Activated CD4-positive, alpha-beta memory T cell treated with anti-CD3 and anti-CD28 coated beads for 36 hours (primary cell): Measurements from ENCODE around the gene C12orf76. TPM values are rescaled to one million over a fixed set of nuclear protein-coding genes. Genes with fewer than 3 reads are reported as not detected.
"Not testable (repeated sequence)": the region's sequence is repeated elsewhere in the genome, so short reads cannot be mapped to it uniquely, and the experiment has no call there.

ENCODE experiments used
- CTCF ChIA-PET: fragments of 350-600 bp; sonication (Branson Sonifier 250); formaldehyde crosslinking; loops from one replicate; lab custom pipeline; 2021; ENCODE audit warnings: antibody characterized with exemption, inconsistent platforms; lab: Charles Lee
- POLR2A ChIA-PET: fragments of 350-600 bp; sonication (Branson Sonifier 250); formaldehyde crosslinking; loops from one replicate; lab custom pipeline; 2021; ENCODE audit warnings: antibody characterized with exemption; lab: Charles Lee
- DNase-seq: peaks from one replicate; pipeline ENCODE4 v3.0.0-alpha.2; 2020
- H3K27ac Mint-ChIP-seq: one replicate; pipeline ENCODE4 v1.8.0; 2021; ENCODE audit warnings: mixed read lengths
- H3K27me3 Mint-ChIP-seq: one replicate; pipeline ENCODE4 v1.8.0; 2021; ENCODE audit warnings: mixed read lengths
- H3K36me3 Mint-ChIP-seq: one replicate; pipeline ENCODE4 v1.8.0; 2021; ENCODE audit warnings: mixed read lengths
- H3K4me1 Mint-ChIP-seq: one replicate; pipeline ENCODE4 v1.8.0; 2021; ENCODE audit warnings: low read depth, mixed read lengths
- H3K4me3 Mint-ChIP-seq: one replicate; pipeline ENCODE4 v1.8.0; 2021; ENCODE audit warnings: mild to moderate bottlenecking, mixed read lengths
- H3K9me3 Mint-ChIP-seq: one replicate; pipeline ENCODE4 v1.8.0; 2021; ENCODE audit warnings: mixed read lengths
- intact Hi-C: fragments of 100-400 bp; cut with micrococcal nuclease; formaldehyde crosslinking; loops from one replicate; pipeline ENCODE4 v1.15.1; 2023
- total RNA-seq, 2 experiments: library from RNA; stranded (reverse); gene quantifications; one replicate each; pipeline ENCODE4 v1.2.3, GENCODE V29; 2021

The C12orf76 gene
- total RNA-seq, 2 experiments from 2014 or later: 14.2 to 17.1 TPM

DNA sequence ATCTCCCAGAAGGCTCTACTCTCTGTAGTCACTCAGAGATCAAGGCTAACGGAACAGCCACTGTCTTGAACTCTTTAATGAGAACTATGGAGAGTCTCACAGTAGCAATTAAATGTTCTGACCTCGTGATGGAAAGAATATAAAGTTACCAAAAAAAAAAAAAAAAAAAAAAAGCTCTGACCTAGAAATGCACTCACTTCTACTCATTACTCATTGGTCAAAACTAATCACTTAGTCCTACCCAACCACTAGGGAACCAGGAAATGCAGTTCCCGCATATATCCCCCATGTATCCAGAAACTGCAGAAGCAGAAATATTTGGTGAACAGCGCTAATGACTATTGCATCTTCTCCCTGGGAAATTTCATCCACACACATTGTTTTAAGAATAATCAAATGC lies 29.5 kb upstream of the C12orf76 start:
- Mint-ChIP-seq H3K4me1 (peaks cover 50% of the 10 kb centered on the region), H3K9me3 (no peaks in the 10 kb centered on the region), H3K36me3 (no peaks in the 10 kb centered on the region), H3K27me3 (no peaks in the 10 kb centered on the region), H3K27ac (peak overlapping the region; percentile 54), H3K4me3 (no peak overlapping the region)
- no peak for DNase-seq
- ChIA-PET CTCF (no interaction called here), POLR2A (no interaction called here)
- intact Hi-C loops: loop anchor here (2.0 kb wide), 1 partner anchor 17 kb away; no protein-coding TSS in a partner anchor

DNA sequence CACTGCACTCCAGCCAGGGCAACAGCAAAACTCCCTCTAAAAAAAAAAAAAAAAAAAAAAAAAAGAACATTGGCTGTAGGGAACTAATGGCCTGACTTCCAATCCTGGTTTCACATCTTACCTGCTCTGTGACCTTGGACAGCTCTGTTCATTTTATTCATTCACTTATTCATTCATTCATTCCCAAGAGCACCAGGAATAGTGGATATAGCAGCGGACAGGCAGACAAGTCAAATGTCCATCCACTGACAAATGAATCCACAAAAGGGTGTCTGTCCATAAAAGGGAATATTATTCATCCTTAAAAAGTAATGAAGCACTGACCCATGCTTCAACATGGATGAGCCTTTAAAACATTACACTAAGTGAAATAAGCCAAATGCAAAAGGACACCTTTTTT lies 27.6 kb upstream of the C12orf76 start:
- POLR2A ChIA-PET: no interaction called here
- Mint-ChIP-seq H3K27me3 (no peaks in the 10 kb centered on the region), H3K27ac (no peak overlapping the region), H3K4me3 (no peak overlapping the region), H3K4me1 (peaks cover 64% of the 10 kb centered on the region), H3K36me3 (peaks cover 10% of the 10 kb centered on the region), H3K9me3 (no peaks in the 10 kb centered on the region)
- CTCF ChIA-PET: no interaction called here
- intact Hi-C loops: no loop called here
- no peak for DNase-seq

GRCh38 chr12:110074089-110074488 lies 25.8 kb upstream of the C12orf76 start:
- no peaks in the 10 kb centered on the region for H3K27me3 Mint-ChIP-seq
- H3K27ac Mint-ChIP-seq: peak overlapping the region; percentile 76
- H3K9me3 Mint-ChIP-seq: no peaks in the 10 kb centered on the region
- H3K36me3 Mint-ChIP-seq: peaks cover 10% of the 10 kb centered on the region
- intact Hi-C loops: no loop called here
- CTCF ChIA-PET: interaction anchor here (1.0 to 1.2 kb wide), 2 partner anchors 140 to 358 kb away, joined by 3 to 5 read pairs; no protein-coding TSS in a partner anchor
- POLR2A ChIA-PET: interaction anchor here (1.0 kb wide), 1 partner anchor 14 kb away, joined by 5 read pairs; no protein-coding TSS in a partner anchor
- no peak overlapping the region for H3K4me3 Mint-ChIP-seq
- H3K4me1 Mint-ChIP-seq: peaks cover 49% of the 10 kb centered on the region
- no peak for DNase-seq

DNA sequence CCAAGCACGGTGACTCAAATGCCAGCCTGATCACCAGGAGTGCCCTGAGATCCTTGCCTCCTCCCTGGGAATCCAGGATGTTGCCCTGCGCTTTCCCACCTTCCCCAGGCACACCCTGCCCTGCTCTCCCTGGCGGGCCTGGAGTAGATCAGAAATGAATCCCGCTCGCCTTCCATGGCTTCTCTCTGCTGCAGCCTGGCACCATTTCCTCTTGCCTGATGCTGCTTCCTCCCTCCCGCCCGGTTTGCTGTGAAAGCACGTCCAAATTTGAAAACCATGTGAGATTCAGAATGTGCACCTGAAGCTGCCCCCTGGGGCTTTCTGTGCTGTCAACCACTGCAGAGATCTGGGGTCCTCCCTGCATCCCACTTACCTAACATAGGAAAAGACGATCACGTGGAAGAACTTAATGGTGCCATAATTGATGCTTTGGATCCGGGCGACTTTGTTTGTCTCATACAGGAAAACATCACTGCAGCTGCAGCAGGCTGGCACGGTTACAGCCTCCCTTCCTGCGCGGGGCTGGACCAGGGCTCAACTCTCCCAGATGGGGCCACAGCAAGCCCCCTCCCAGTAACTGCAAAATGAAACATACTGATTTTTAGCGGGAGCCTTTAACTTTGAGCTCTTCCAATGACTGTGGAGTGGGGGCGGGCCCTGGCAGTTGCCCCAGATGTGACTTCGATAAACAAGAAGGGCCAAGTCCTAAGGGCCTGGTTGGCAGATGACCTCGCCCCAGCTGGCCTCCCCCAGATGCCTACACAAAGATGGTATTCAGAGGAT lies 24.9 kb upstream of the C12orf76 start:
- peak; percentile 59 for DNase-seq
- intact Hi-C loops: no loop called here
- peaks cover 42% of the 10 kb centered on the region for H3K4me1 Mint-ChIP-seq
- H3K27ac Mint-ChIP-seq: peak overlapping the region; percentile 76
- H3K27me3 Mint-ChIP-seq: no peaks in the 10 kb centered on the region
- no peaks in the 10 kb centered on the region for H3K9me3 Mint-ChIP-seq
- peak overlapping the region; percentile 83 for H3K4me3 Mint-ChIP-seq
- POLR2A ChIA-PET: interaction anchor here (1.0 kb wide), 1 partner anchor 13 kb away, joined by 5 read pairs; no protein-coding TSS in a partner anchor
- peaks cover 10% of the 10 kb centered on the region for H3K36me3 Mint-ChIP-seq
- CTCF ChIA-PET: interaction anchor here (1.0 to 1.2 kb wide), 2 partner anchors 139 to 358 kb away, joined by 3 to 5 read pairs; no protein-coding TSS in a partner anchor

GRCh38 chr12:110072636-110073035 lies 24.3 kb upstream of the C12orf76 start:
- H3K27ac Mint-ChIP-seq: peak overlapping the region; percentile 76
- intact Hi-C loops, H3K9me3 Mint-ChIP-seq, H3K27me3 Mint-ChIP-seq, CTCF ChIA-PET, DNase-seq, H3K36me3 Mint-ChIP-seq: not testable (repeated sequence)
- POLR2A ChIA-PET: interaction anchor here (0.6 kb wide), 1 partner anchor 1593 kb away, joined by 4 read pairs; no protein-coding TSS in a partner anchor
- H3K4me3 Mint-ChIP-seq: peak overlapping the region; percentile 83
- peaks cover 38% of the 10 kb centered on the region for H3K4me1 Mint-ChIP-seq

DNA sequence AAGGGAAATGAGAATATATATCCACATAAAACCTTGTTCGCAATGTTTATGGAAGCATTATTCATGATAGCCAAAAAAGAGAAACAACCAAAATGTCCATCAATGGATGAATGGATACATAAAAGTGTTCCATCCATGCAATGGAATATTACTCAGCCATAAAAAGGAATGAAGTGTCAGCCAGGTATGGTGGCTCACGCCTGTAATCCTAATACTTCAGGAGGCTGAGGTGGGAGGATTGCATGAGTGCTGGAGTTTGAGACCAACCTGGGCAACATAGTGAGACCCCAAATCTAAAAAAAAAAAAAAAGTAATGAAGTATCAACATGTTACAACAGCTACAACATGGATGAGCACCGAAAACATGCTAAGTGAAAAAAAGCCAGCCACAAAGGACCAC lies 23.6 kb upstream of the C12orf76 start:
- ChIA-PET POLR2A (interaction anchor here (0.6 kb wide), 1 partner anchor 1594 kb away, joined by 4 read pairs; no protein-coding TSS in a partner anchor), CTCF (interaction anchor here (1.2 kb wide), 1 partner anchor 24 kb away, joined by 3 read pairs; the partner anchor contains the start of gene C12orf76)
- Mint-ChIP-seq H3K4me1 (peaks cover 36% of the 10 kb centered on the region), H3K4me3 (peak overlapping the region; percentile 83), H3K27me3 (no peaks in the 10 kb centered on the region), H3K36me3 (peaks cover 10% of the 10 kb centered on the region), H3K9me3 (no peaks in the 10 kb centered on the region), H3K27ac (no peak overlapping the region)
- intact Hi-C loops: no loop called here
- DNase-seq: no peak

DNA sequence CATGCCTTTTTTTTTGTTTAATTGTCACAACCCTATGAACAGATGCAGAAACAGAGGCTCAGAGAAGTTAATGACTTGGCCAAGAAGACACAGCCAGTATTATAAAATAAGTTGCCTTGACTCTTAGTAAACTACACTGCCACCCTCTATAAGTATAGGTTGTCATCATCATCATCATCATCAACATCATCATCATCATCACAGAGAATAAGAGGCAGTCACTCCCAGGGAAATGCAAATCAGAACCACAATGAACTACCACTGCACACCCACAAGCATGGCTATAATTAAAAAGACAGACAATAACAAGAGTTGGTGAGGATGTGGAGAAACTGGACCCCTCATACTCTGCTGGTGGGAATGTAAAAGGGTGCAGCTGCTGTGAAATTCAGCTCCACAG lies 23.2 kb upstream of the C12orf76 start:
- CTCF ChIA-PET: interaction anchor here (1.2 kb wide), 1 partner anchor 23 kb away, joined by 3 read pairs; the partner anchor contains the start of gene C12orf76
- Mint-ChIP-seq H3K27ac (no peak overlapping the region), H3K9me3 (no peaks in the 10 kb centered on the region), H3K36me3 (peaks cover 10% of the 10 kb centered on the region), H3K27me3 (no peaks in the 10 kb centered on the region), H3K4me3 (peak overlapping the region; percentile 83), H3K4me1 (peaks cover 33% of the 10 kb centered on the region)
- POLR2A ChIA-PET: interaction anchor here (1.0 kb wide), 1 partner anchor 16 kb away, joined by 3 read pairs; no protein-coding TSS in a partner anchor
- DNase-seq: no peak
- intact Hi-C loops: no loop called here

DNA sequence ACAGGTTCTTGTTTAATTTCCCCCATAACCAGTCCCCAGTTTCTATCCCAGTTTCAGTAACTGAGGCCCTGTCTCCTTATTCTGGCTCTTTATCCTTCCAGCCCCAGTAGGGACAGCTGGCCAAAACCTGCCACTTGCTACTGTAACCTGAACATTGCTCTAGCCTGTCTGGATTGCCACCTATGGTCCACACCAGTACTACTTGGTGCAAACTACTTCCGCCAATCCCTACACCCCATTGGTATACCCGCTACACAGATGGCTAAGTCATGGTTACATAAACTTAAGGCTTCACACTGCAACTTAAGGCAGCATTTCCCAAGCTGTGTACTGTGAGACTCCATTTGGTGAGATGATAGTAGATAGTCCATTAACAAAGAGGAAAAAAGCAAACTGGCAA lies 20.3 kb upstream of the C12orf76 start:
- H3K27ac Mint-ChIP-seq: no peak overlapping the region

GRCh38 chr12:110068115-110068514 lies 19.8 kb upstream of the C12orf76 start:
- H3K27ac Mint-ChIP-seq, intact Hi-C loops, DNase-seq, H3K4me3 Mint-ChIP-seq, H3K27me3 Mint-ChIP-seq, H3K9me3 Mint-ChIP-seq, POLR2A ChIA-PET: not testable (repeated sequence)
- peaks cover 12% of the 10 kb centered on the region for H3K36me3 Mint-ChIP-seq
- CTCF ChIA-PET: interaction anchor here (1.0 kb wide), 1 partner anchor 33 kb away, joined by 3 read pairs; no protein-coding TSS in a partner anchor
- H3K4me1 Mint-ChIP-seq: peaks cover 24% of the 10 kb centered on the region

More for the DNA sequence above, 20.3 kb upstream of the C12orf76 start:
- Mint-ChIP-seq H3K36me3 (peaks cover 12% of the 10 kb centered on the region), H3K27me3 (no peaks in the 10 kb centered on the region), H3K9me3 (no peaks in the 10 kb centered on the region), H3K4me3 (no peak overlapping the region), H3K4me1 (peaks cover 29% of the 10 kb centered on the region)
- no peak for DNase-seq
- CTCF ChIA-PET: interaction anchor here (0.7 to 1.0 kb wide), 2 partner anchors 31 to 33 kb away, joined by 3 read pairs; no protein-coding TSS in a partner anchor
- intact Hi-C loops: no loop called here
- POLR2A ChIA-PET: no interaction called here

DNA sequence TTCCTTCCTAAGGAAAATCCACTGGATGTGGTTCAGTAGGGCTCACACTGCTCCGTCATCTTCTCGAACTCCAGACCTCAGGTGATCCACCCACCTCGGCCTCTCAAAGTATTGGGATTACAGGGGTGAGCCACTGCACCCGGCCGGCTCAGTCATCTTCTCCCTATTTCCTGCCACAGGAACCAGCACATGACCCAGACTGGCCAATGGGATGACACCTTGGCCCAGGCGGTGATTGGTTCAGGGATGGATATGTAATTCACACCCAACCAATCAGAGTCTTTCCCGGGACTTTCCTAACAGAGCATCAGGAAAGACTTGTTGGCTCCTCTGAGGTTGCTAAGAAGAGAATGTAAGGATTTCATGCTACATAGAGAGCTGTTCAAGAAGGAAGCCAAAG lies 19.2 kb upstream of the C12orf76 start:
- ChIA-PET POLR2A (no interaction called here), CTCF (no interaction called here)
- Mint-ChIP-seq H3K9me3 (no peaks in the 10 kb centered on the region), H3K27ac (no peak overlapping the region), H3K27me3 (no peaks in the 10 kb centered on the region), H3K4me1 (peaks cover 18% of the 10 kb centered on the region), H3K36me3 (peaks cover 12% of the 10 kb centered on the region), H3K4me3 (no peak overlapping the region)
- DNase-seq: no peak
- intact Hi-C loops: no loop called here

GRCh38 chr12:110065540-110065939 lies 17.2 kb upstream of the C12orf76 start:
- H3K27ac Mint-ChIP-seq: no peak overlapping the region
- no peak overlapping the region for H3K4me3 Mint-ChIP-seq
- CTCF ChIA-PET: interaction anchor here (1.2 kb wide), 1 partner anchor 36 kb away, joined by 5 read pairs; no protein-coding TSS in a partner anchor
- peaks cover 2% of the 10 kb centered on the region for H3K36me3 Mint-ChIP-seq
- H3K27me3 Mint-ChIP-seq: no peaks in the 10 kb centered on the region
- intact Hi-C loops: no loop called here
- DNase-seq: peak; percentile 36
- no peaks in the 10 kb centered on the region for H3K9me3 Mint-ChIP-seq
- H3K4me1 Mint-ChIP-seq: peaks cover 14% of the 10 kb centered on the region
- POLR2A ChIA-PET: no interaction called here

DNA sequence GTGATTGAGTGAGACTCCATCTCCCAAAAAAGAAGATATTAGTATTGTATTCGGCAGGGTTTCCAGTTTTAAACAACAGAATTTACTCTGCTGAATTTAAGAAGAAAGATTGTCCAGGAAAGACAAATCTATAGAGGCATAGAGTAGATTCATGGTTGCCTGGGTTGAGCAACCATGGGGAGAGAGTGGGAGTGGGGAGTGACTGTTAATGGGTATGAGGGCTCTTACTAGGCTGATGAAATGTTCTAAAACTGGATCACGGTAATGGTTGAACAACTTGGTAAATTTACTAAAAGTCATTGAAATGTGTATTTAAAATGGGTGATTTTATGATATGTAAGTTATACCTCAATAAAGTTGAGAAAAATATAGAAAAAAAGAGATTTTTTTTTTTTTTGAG lies 13.9 kb upstream of the C12orf76 start:
- Mint-ChIP-seq H3K9me3 (no peaks in the 10 kb centered on the region), H3K4me3 (no peak overlapping the region), H3K4me1 (peaks cover 29% of the 10 kb centered on the region), H3K36me3 (peaks cover 2% of the 10 kb centered on the region), H3K27me3 (no peaks in the 10 kb centered on the region), H3K27ac (no peak overlapping the region)
- DNase-seq: no peak
- POLR2A ChIA-PET: interaction anchor here (0.6 kb wide), 1 partner anchor 211 kb away, joined by 3 read pairs; no protein-coding TSS in a partner anchor
- CTCF ChIA-PET: no interaction called here
- intact Hi-C loops: no loop called here
